GM19099 (cell line): ENCODE data around the gene MVB12B.

Experiments
- POLR2A ChIP-seq: IDR thresholded peaks from 3 replicates; pipeline ENCODE4 v1.6.1; 2011; ENCODE audit warnings: low read depth; ENCODE audit not compliant: insufficient read length; ENCODE audit errors: extremely low read depth

Gene MVB12B

DNA sequence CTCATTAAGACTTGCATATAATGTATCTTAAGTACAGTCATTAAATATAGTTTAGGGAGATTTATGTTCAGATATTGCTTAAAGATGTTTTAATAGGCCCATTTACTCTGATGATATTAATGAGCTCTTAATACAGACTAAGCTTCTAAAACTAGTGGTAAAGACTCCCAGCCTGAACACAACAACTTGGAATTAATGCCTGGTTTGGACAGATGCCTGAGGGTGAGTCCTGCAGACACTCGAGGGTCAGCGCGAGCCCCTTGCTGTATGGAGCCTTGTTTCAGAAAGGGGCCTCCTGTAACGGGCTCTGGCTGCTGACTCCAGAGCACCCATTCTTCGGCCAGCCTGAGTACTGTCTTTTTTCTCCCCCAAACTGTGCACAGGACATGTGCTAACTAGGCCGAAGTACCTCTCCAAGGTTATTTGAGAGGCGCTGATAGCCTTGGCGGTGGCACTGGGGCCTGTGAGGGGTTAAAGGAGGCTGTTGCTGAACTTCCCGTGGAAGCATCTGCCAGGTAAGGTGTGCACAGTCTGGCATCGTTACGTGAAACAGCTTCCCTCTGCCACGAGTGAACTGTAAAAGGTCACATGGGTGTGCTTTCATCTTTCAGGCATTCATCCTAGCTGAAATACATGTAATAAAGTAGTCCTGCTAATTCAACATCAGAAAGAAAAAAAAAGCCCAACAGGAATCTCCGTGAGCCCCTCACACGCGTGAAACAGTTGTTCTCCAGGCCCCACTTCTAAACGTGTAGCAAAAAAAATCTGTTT, 113.4 kb downstream of the MVB12B start:
- no peak for TF ChIP-seq POLR2A

DNA sequence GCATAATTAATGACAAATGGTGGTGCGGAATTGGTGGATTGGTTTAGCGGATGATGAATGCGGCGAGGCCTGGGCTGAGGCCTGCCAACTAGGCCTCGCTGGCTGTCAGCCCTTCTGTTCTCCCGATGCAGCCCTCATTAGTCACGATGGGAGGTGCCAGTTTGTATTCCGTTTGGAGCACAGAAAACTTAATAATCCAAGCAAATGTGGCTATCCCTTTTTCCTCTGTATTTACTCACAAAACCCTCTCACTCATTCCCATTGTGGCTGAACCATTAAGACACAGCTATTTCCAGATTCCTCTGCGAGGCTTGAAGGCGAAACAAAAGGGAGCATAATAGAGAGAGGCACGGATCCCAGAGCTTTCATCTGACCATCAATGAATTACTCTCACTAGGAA, 114.3 kb downstream of the MVB12B start:
- no peak for TF ChIP-seq POLR2A

GRCh38 chr9:126442636-126443035, 116.0 kb downstream of the MVB12B start:
- no peak for TF ChIP-seq POLR2A

GRCh38 chr9:126443144-126443543, 116.5 kb downstream of the MVB12B start:
- TF ChIP-seq POLR2A: no peak

DNA sequence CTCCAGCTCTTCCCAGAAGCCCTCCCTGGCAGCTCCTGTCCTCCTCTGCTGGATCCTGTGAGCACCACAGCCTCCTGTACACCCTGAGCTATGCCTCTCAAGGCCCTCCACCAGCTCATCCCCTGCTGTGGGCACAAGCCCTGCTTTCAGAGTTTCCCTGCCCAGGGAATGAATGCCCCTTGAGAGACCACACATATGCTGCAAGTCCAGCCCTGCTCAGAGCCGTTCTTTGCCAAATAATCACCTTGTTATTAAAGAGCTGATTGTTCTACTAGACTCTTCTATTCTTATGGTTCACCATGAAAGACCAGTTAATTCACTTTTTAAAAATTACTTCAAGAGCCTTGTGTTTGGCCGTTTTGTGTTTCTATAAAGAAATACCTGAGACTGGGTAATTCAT, 121.5 kb downstream of the MVB12B start:
- no peak for TF ChIP-seq POLR2A

DNA sequence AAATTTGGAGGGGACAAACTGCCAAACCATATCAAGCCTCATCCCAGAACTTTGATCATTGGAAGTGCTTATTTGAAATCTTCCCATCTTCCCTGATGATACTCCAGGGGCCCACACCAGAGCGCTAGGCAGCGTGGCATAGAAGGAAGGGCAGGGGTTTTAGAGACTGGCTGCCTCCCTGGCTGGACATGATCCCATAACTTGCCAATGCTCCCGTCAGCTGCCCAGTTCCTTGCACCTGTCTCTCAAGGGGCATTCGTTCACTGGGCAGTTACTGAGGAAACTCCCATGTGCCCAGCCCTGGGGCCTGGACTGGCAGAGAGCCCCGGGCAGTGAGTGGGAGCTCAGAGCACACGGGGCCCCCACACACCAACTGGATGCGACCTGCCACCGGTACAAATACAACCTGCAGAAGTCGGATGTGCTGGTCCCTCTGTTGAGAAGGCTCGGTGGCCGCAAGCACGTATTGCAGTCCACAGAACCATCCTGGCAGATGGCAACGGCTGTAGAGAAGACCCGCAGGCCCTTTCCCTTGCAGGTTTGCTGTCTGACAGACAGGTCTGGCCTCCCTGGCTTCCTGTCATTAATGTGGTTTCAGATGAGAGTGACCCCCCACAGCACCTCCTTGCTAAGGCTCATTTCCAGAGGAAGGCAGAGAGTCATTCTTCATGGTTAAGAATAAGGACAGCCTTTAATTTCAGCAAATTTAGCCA, 122.4 kb downstream of the MVB12B start:
- TF ChIP-seq POLR2A: no peak

- no peak for TF ChIP-seq POLR2A
These were observed 123.4 kb downstream of the MVB12B start for GRCh38 chr9:126449725-126450667.

DNA sequence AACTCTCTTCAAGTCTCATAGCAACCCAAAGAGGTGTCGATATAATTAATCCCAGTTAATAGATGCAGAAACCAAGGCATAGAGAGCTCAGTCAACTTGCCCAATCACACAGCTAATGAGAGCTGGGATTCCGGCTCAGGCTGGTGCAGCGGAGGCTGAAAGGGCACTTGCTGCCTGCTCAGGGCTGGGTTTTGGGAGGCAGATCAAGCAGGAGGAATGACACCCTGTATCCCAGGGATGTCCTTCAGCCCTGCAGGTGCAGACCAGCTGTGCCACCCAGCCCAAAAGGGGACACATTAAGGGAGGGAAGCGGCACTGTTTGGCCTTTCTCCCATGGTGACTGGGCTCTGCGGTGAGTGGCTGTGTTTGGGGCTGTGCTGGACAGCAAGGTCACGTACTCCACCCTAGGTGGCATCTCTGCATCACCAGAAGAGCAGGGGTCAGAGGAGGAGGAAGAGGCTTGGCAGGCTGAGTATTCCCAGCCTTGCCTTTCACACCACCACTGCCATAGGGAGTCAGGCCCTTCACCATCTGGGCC, 124.1 kb downstream of the MVB12B start:
- no peak for TF ChIP-seq POLR2A

- TF ChIP-seq POLR2A: no peak
These were observed 124.8 kb downstream of the MVB12B start for GRCh38 chr9:126451316-126451885.

DNA sequence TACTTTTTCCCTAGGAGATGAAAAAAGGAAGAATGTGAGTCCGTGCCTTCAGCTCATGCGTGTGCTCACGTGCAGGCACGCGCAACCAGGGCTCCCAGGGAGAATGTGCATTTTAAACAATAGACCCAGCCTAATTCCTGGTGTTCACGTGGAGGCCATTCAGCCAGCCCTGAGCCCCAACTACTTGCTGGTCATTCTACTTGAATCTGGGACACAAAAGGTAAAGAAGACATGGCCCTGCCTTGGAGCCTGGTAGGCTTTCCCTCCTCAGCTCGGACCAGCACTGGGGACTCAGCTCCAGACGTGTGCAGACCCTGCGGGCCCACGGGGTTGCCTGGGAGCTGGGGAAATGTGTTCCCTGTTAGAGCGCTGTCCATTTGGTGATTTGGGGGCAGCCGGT, 125.5 kb downstream of the MVB12B start:
- no peak for TF ChIP-seq POLR2A

GRCh38 chr9:126453156-126453963, 126.7 kb downstream of the MVB12B start:
- TF ChIP-seq POLR2A: no peak

GRCh38 chr9:126454215-126454614, 127.6 kb downstream of the MVB12B start:
- no peak for TF ChIP-seq POLR2A

- no peak for TF ChIP-seq POLR2A
These were observed 128.2 kb downstream of the MVB12B start for GRCh38 chr9:126454795-126455194.
